Gastroesophageal sphincter (tissue), 3 donors: ENCODE data around the gene CALML5.

Source experiments
- CTCF ChIP-seq, 4 experiments: fragments of 200-600 bp in 2 of 4; fragments of 450-650 bp in 2 of 4; sonication (generic) in 1 of 4; IDR thresholded peaks; one replicate each; pipeline ENCODE4 v1.5.1; 2017 to 2019; ENCODE audit warnings: antibody characterized with exemption in 4 of 4, mild to moderate bottlenecking in 2 of 4, moderate library complexity in 2 of 4
- EP300 ChIP-seq: sonication (generic); formaldehyde crosslinking; IDR thresholded peaks from one replicate; pipeline ENCODE4 v1.6.1; 2017; ENCODE audit warnings: antibody characterized with exemption, mild to moderate bottlenecking
- POLR2A ChIP-seq, 2 donors: fragments of 450-650 bp; IDR thresholded peaks; one replicate each; pipeline ENCODE4 v1.6.1; 2017; ENCODE audit warnings: antibody characterized with exemption in 2 of 2, mild to moderate bottlenecking in 2 of 2, moderate library complexity in 1 of 2
- POLR2AphosphoS5 ChIP-seq: sonication (generic); formaldehyde crosslinking; IDR thresholded peaks from one replicate; pipeline ENCODE4 v1.6.1; 2017; ENCODE audit warnings: antibody characterized with exemption

GRCh38 chr10:5526691-5527331, 27.4 kb upstream of the CALML5 start:
- no peak for TF ChIP-seq CTCF (IDR thresholded peaks at IDR 0.05)
- no peak for TF ChIP-seq POLR2A (IDR thresholded peaks at IDR 0.05)
- no peak for TF ChIP-seq EP300
- no peak for TF ChIP-seq POLR2AphosphoS5
